HFF-Myc (cell line): Measurements from ENCODE around the gene MAPK1.

Experiments
- DNase-seq: peaks from one replicate; pipeline ENCODE4 v3.0.0-alpha.2; 2011; ENCODE audit warnings: low read depth; ENCODE audit errors: extremely low read depth
- H3K4me3 ChIP-seq: replicated peaks from 2 replicates; pipeline ENCODE4 v1.5.1; 2011; ENCODE audit warnings: low read depth, mild to moderate bottlenecking, control low read depth, low read length
- TF ChIP-seq, protein P1 (sequence below): IDR thresholded peaks from 2 replicates; pipeline ENCODE4 v1.5.1; 2012; ENCODE audit warnings: mild to moderate bottlenecking, low read depth, low read length, control low read depth; ENCODE audit errors: missing control alignments

The MAPK1 gene

DNA sequence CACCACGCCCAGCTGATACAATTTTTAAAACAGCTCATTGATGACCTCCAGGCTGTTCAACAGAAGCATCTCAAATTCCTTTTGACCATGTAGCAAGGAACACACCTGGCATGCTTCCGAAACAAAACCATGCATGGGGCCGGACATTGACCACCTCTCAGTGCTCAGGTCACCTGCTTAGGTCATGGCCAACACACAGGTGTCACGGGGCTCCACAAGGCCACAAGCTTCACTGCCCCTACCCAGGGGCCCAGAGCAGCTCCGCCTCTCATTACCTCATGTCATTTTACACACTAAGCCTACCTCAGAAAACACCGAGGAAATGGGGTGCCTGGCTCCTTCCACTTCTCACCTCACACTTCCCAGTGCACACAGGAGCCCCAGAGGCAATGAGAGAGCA is 158.5 kb downstream of the MAPK1 start:
- TF ChIP-seq, protein P1, sequence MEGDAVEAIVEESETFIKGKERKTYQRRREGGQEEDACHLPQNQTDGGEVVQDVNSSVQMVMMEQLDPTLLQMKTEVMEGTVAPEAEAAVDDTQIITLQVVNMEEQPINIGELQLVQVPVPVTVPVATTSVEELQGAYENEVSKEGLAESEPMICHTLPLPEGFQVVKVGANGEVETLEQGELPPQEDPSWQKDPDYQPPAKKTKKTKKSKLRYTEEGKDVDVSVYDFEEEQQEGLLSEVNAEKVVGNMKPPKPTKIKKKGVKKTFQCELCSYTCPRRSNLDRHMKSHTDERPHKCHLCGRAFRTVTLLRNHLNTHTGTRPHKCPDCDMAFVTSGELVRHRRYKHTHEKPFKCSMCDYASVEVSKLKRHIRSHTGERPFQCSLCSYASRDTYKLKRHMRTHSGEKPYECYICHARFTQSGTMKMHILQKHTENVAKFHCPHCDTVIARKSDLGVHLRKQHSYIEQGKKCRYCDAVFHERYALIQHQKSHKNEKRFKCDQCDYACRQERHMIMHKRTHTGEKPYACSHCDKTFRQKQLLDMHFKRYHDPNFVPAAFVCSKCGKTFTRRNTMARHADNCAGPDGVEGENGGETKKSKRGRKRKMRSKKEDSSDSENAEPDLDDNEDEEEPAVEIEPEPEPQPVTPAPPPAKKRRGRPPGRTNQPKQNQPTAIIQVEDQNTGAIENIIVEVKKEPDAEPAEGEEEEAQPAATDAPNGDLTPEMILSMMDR = no peak
- no peak overlapping the region for H3K4me3 ChIP-seq
- DNase-seq = no peak

DNA sequence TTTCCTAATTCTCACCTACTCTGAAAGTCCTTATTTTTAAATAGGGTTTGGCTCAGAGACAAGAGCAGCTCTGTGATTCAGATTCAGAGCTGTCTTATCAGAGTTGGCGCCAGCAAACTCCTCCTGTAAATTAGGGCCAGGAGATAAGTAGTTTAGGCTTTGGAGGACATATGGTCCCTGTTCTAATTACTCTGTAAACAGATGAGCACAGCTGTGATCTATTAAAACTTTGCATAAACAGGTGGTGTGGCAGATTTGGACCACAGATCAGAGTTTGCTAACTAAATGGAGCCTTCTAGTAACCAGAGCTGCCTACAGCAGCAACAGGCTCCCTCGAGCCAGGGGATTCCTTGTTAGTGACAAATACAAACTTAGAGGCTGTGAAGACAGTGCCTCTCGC is 159.8 kb downstream of the MAPK1 start:
- TF ChIP-seq, protein P1 = no peak
- H3K4me3 ChIP-seq = no peak overlapping the region
- DNase-seq = no peak
